A673 (cell line): ENCODE data around the gene CMTM4. TPM values are rescaled to one million over a fixed set of nuclear protein-coding genes. Genes with fewer than 3 reads are reported as not detected.
"Not testable (repeated sequence)": the region's sequence is repeated elsewhere in the genome, so short reads cannot be mapped to it uniquely, and the experiment has no call there.

ENCODE experiments used
- BruUV-seq: library from RNA; stranded (reverse); fragments of 400-500 nt; replicated peaks from 2 replicates; lab custom pipeline; 2021; lab: Mats Ljungman, UMichigan
- CTCF ChIA-PET: fragments of 300-600 bp; sonication (Branson Sonifier 250); formaldehyde crosslinking; loops from one replicate; lab custom pipeline; 2022; ENCODE audit warnings: antibody characterized with exemption; lab: Charles Lee
- POLR2A ChIA-PET: fragments of 300-600 bp; sonication (Branson Sonifier 250); formaldehyde crosslinking; loops from one replicate; lab custom pipeline; 2022; ENCODE audit warnings: antibody characterized with exemption; ENCODE audit not compliant: low non-redundant PET; lab: Charles Lee
- DNase-seq: peaks from one replicate; pipeline ENCODE4 v3.0.0-alpha.2; 2015; ENCODE audit warnings: low spot score
- H3K27ac ChIP-seq: fragments of 200-600 bp; sonication (generic); 2 replicates; pipeline ENCODE4 v1.5.1; 2016; ENCODE audit warnings: mixed run types, low read depth, mild to moderate bottlenecking, mixed read lengths, antibody characterized with exemption, low read length; ENCODE audit not compliant: poor library complexity, severe bottlenecking
- H3K27me3 ChIP-seq: fragments of 200-600 bp; sonication (generic); replicated peaks from 2 replicates; pipeline ENCODE4 v1.6.1; 2017; ENCODE audit warnings: mixed run types, low read depth, mild to moderate bottlenecking, mixed read lengths, antibody characterized with exemption, low read length; ENCODE audit not compliant: insufficient read depth, poor library complexity
- H3K36me3 ChIP-seq: fragments of 200-600 bp; sonication (generic); 2 replicates; pipeline ENCODE4 v1.6.1; 2016; ENCODE audit warnings: mixed run types, mild to moderate bottlenecking, mixed read lengths, antibody characterized with exemption, low read length; ENCODE audit not compliant: insufficient read depth, poor library complexity, severe bottlenecking
- H3K4me1 ChIP-seq: fragments of 200-600 bp; sonication (generic); 2 replicates; pipeline ENCODE4 v1.6.1; 2017; ENCODE audit warnings: mixed run types, mild to moderate bottlenecking, mixed read lengths, antibody characterized with exemption, low read length; ENCODE audit not compliant: insufficient read depth, poor library complexity, severe bottlenecking
- H3K4me3 ChIP-seq: fragments of 200-600 bp; sonication (generic); 2 replicates; pipeline ENCODE4 v1.5.1; 2016; ENCODE audit warnings: low read depth, mixed run types, mild to moderate bottlenecking, mixed read lengths, low read length; ENCODE audit not compliant: poor library complexity, severe bottlenecking
- H3K9me3 ChIP-seq: fragments of 200-600 bp; sonication (generic); 2 replicates; pipeline ENCODE4 v1.6.1; 2016; ENCODE audit warnings: mixed run types, low read depth, mild to moderate bottlenecking, mixed read lengths, antibody characterized with exemption, low read length; ENCODE audit not compliant: poor library complexity, severe bottlenecking
- CTCF ChIP-seq: fragments of 300-800, 200-600 bp; sonication (generic); conservative IDR thresholded peaks from 2 replicates; pipeline ENCODE4 v1.5.1; 2017; ENCODE audit warnings: low read depth, mild to moderate bottlenecking, antibody characterized with exemption, low read length, moderate library complexity, mixed read lengths
- EZH2 ChIP-seq: fragments of 200-600 bp; sonication (generic); IDR thresholded peaks from 2 replicates; pipeline ENCODE4 v1.6.1; 2017; ENCODE audit warnings: borderline replicate concordance, low read depth, mild to moderate bottlenecking, mixed read lengths, antibody characterized with exemption, low read length; ENCODE audit not compliant: poor library complexity, severe bottlenecking
- intact Hi-C: fragments of 100-400 bp; cut with micrococcal nuclease; formaldehyde crosslinking; loops from one replicate; pipeline ENCODE4 v1.10.0; 2022; ENCODE audit not compliant: unreplicated experiment
- total RNA-seq: library from RNA; stranded (reverse); gene quantifications from 2 replicates; pipeline ENCODE4 v1.2.3, GENCODE V29; 2021

CMTM4 gene
- total RNA-seq, 1 experiment from 2014 or later: 30.3 TPM

GRCh38 chr16:66689282-66689681, 7.3 kb downstream of the CMTM4 start:
- BruUV-seq: no TSS peak
- no peak for TF ChIP-seq EZH2
- Histone ChIP-seq H3K27me3 (no peaks in the 10 kb centered on the region), H3K9me3 (no peaks in the 10 kb centered on the region), H3K36me3 (no peaks in the 10 kb centered on the region), H3K27ac (no peak overlapping the region), H3K4me3 (no peak overlapping the region), H3K4me1 (no peaks in the 10 kb centered on the region)
- POLR2A ChIA-PET: no interaction called here
- DNase-seq: no peak
- intact Hi-C loops: no loop called here
- CTCF ChIA-PET: no interaction called here

- CTCF ChIA-PET: no interaction called here
Measured at GRCh38 chr16:66687906-66688625, 8.5 kb downstream of the CMTM4 start.

GRCh38 chr16:66685501-66686115, 10.9 kb downstream of the CMTM4 start:
- CTCF ChIA-PET, H3K4me3 ChIP-seq, H3K9me3 ChIP-seq, DNase-seq, H3K27me3 ChIP-seq, POLR2A ChIA-PET, H3K4me1 ChIP-seq, H3K27ac ChIP-seq, H3K36me3 ChIP-seq, intact Hi-C loops, BruUV-seq: not testable (repeated sequence)

More at GRCh38 chr16:66687906-66688625, 8.5 kb downstream of the CMTM4 start:
- no peaks in the 10 kb centered on the region for H3K27me3 ChIP-seq
- no peaks in the 10 kb centered on the region for H3K4me1 ChIP-seq
- no peak overlapping the region for H3K4me3 ChIP-seq
- POLR2A ChIA-PET: no interaction called here
- peak; percentile 40 for DNase-seq
- BruUV-seq: no TSS peak
- H3K9me3 ChIP-seq: no peaks in the 10 kb centered on the region
- intact Hi-C loops: no loop called here
- H3K36me3 ChIP-seq: no peaks in the 10 kb centered on the region
- TF ChIP-seq EZH2 (no peak), CTCF (no peak)
- H3K27ac ChIP-seq: no peak overlapping the region

GRCh38 chr16:66682271-66682670, 14.3 kb downstream of the CMTM4 start:
- intact Hi-C loops: no loop called here
- H3K9me3 ChIP-seq: no peaks in the 10 kb centered on the region

More at GRCh38 chr16:66682271-66682670, 14.3 kb downstream of the CMTM4 start:
- POLR2A ChIA-PET: no interaction called here
- H3K27ac ChIP-seq: no peak overlapping the region
- H3K27me3 ChIP-seq: no peaks in the 10 kb centered on the region
- no peaks in the 10 kb centered on the region for H3K4me1 ChIP-seq
- no TSS peak for BruUV-seq
- no peaks in the 10 kb centered on the region for H3K36me3 ChIP-seq
- TF ChIP-seq EZH2: no peak
- DNase-seq: no peak
- CTCF ChIA-PET: no interaction called here
- H3K4me3 ChIP-seq: no peak overlapping the region
